Osteoblast (primary cell): Measurements from ENCODE around the gene SLC34A1. TPM values are rescaled to one million over a fixed set of nuclear protein-coding genes. Genes with fewer than 3 reads are reported as not detected.
A peak's percentile ranks its signal among the peaks of the same experiment; 100 is the strongest.

Source experiments
- DNase-seq: peaks from one replicate; pipeline ENCODE4 v3.0.0; 2011; ENCODE audit warnings: low spot score, mixed read lengths; ENCODE audit not compliant: insufficient read length; ENCODE audit errors: missing footprints
- H2AFZ ChIP-seq: 2 replicates; pipeline ENCODE4 v1.6.0; 2011; ENCODE audit warnings: mild to moderate bottlenecking, low read length
- H3K27ac ChIP-seq: 2 replicates; pipeline ENCODE4 v1.5.1; 2011; ENCODE audit warnings: mild to moderate bottlenecking, low read depth, low read length, moderate library complexity
- H3K27me3 ChIP-seq: 2 replicates; pipeline ENCODE4 v1.6.0; 2012; ENCODE audit warnings: mild to moderate bottlenecking, control low read depth, inconsistent platforms, low read length, moderate library complexity; ENCODE audit not compliant: insufficient read depth
- H3K36me3 ChIP-seq: 2 replicates; pipeline ENCODE4 v1.5.1; 2011; ENCODE audit warnings: mild to moderate bottlenecking, low read length, control low read depth, moderate library complexity; ENCODE audit not compliant: insufficient read depth
- H3K4me1 ChIP-seq: 2 replicates; pipeline ENCODE4 v1.5.1; 2011; ENCODE audit warnings: mild to moderate bottlenecking, low read length, control low read depth, moderate library complexity; ENCODE audit not compliant: insufficient read depth
- H3K4me2 ChIP-seq: 2 replicates; pipeline ENCODE4 v1.6.0; 2011; ENCODE audit warnings: mild to moderate bottlenecking, low read length; ENCODE audit not compliant: insufficient read depth
- H3K4me3 ChIP-seq: fragments of 200-600 bp; sonication (generic); 3 replicates; pipeline ENCODE4 v1.5.1; 2012; ENCODE audit warnings: mild to moderate bottlenecking, low read length, inconsistent platforms; ENCODE audit not compliant: insufficient read depth
- H3K79me2 ChIP-seq: 2 replicates; pipeline ENCODE4 v1.6.0; 2012; ENCODE audit warnings: mild to moderate bottlenecking, low read length, control low read depth, inconsistent platforms; ENCODE audit not compliant: insufficient read depth
- H3K9me3 ChIP-seq: 2 replicates; pipeline ENCODE4 v1.5.1; 2011; ENCODE audit warnings: low read depth, low read length, control low read depth
- H4K20me1 ChIP-seq: 2 replicates; pipeline ENCODE4 v1.6.0; 2012; ENCODE audit warnings: mild to moderate bottlenecking, low read length, control low read depth; ENCODE audit not compliant: insufficient read depth
- CTCF ChIP-seq: IDR thresholded peaks from 2 replicates; pipeline ENCODE4 v1.5.1; 2011; ENCODE audit warnings: mild to moderate bottlenecking, low read depth, low read length, moderate library complexity; ENCODE audit errors: extremely low read depth
- total RNA-seq: library from RNA; depleted of rRNA; stranded (reverse); fragments of >200 nt; gene quantifications from 2 replicates; pipeline ENCODE4 v1.2.3, GENCODE V29; 2012

The SLC34A1 gene
- total RNA-seq, 1 donor: not detected

GRCh38 chr5:177369645-177370440 lies 14.4 kb upstream of the SLC34A1 start:
- H3K27ac ChIP-seq: no peak overlapping the region
- no peak overlapping the region for H3K4me3 ChIP-seq
- DNase-seq: peak; percentile 74
- H3K36me3 ChIP-seq: no peaks in the 10 kb centered on the region
- no peak overlapping the region for H3K4me2 ChIP-seq
- H4K20me1 ChIP-seq: no peaks in the 10 kb centered on the region
- no peak overlapping the region for H2AFZ ChIP-seq
- H3K4me1 ChIP-seq: peaks cover 7% of the 10 kb centered on the region
- no peaks in the 10 kb centered on the region for H3K79me2 ChIP-seq
- H3K27me3 ChIP-seq: peaks cover 1% of the 10 kb centered on the region
- H3K9me3 ChIP-seq: no peaks in the 10 kb centered on the region
- no peak for TF ChIP-seq CTCF

- H3K79me2 ChIP-seq: no peaks in the 10 kb centered on the region
- no peak overlapping the region for H3K27ac ChIP-seq
- no peak overlapping the region for H2AFZ ChIP-seq
- DNase-seq: peak; percentile 99
- H3K4me1 ChIP-seq: peaks cover 7% of the 10 kb centered on the region
- peak overlapping the region; percentile 73 for H3K4me3 ChIP-seq
- H4K20me1 ChIP-seq: no peaks in the 10 kb centered on the region
- TF ChIP-seq CTCF: peak; percentile 47
- H3K9me3 ChIP-seq: no peaks in the 10 kb centered on the region
- peak overlapping the region; percentile 87 for H3K4me2 ChIP-seq
- peaks cover 6% of the 10 kb centered on the region for H3K27me3 ChIP-seq
- H3K36me3 ChIP-seq: no peaks in the 10 kb centered on the region
Observed at GRCh38 chr5:177370488-177371119, 13.6 kb upstream of the SLC34A1 start.

- H2AFZ ChIP-seq: peak overlapping the region; percentile 95
- H3K27me3 ChIP-seq: peaks cover 6% of the 10 kb centered on the region
- H3K36me3 ChIP-seq: no peaks in the 10 kb centered on the region
- H4K20me1 ChIP-seq: no peaks in the 10 kb centered on the region
- H3K9me3 ChIP-seq: no peaks in the 10 kb centered on the region
- H3K79me2 ChIP-seq: no peaks in the 10 kb centered on the region
- H3K4me3 ChIP-seq: peak overlapping the region; percentile 73
- no peak overlapping the region for H3K27ac ChIP-seq
- H3K4me2 ChIP-seq: peak overlapping the region; percentile 87
- peak; percentile 78 for DNase-seq
- H3K4me1 ChIP-seq: peaks cover 6% of the 10 kb centered on the region
- TF ChIP-seq CTCF: no peak
Observed at GRCh38 chr5:177371120-177372033, 12.9 kb upstream of the SLC34A1 start.
